Nephron (organoid): Measurements from ENCODE around the gene SHISAL1.

ENCODE experiments used
- H3K27ac Mint-ChIP-seq, 3 experiments: 2 replicates each; pipeline ENCODE4 v1.8.0; 2020; ENCODE audit warnings: mixed read lengths in 3 of 3, mild to moderate bottlenecking in 2 of 3, moderate library complexity in 1 of 3
- H3K27me3 Mint-ChIP-seq: 2 replicates; pipeline ENCODE4 v1.8.0; 2021; ENCODE audit warnings: low read depth, mild to moderate bottlenecking, moderate library complexity, mixed read lengths
- H3K36me3 Mint-ChIP-seq: 2 replicates; pipeline ENCODE4 v1.8.0; 2020; ENCODE audit warnings: low read depth, mixed read lengths
- H3K4me1 Mint-ChIP-seq: 2 replicates; pipeline ENCODE4 v1.8.0; 2020; ENCODE audit warnings: mixed read lengths
- H3K4me3 Mint-ChIP-seq, 3 experiments: 2 replicates each; pipeline ENCODE4 v1.8.0; 2020; ENCODE audit warnings: mild to moderate bottlenecking in 3 of 3, mixed read lengths in 3 of 3, moderate library complexity in 2 of 3
- H3K9me3 Mint-ChIP-seq: 2 replicates; pipeline ENCODE4 v1.8.0; 2020; ENCODE audit warnings: mixed read lengths
- TF ChIP-seq, protein P1 (sequence below), 3 experiments: fragments of 200-600 bp; sonication (generic); IDR thresholded peaks; one replicate each; pipeline ENCODE4 v1.5.0; 2021; ENCODE audit warnings: antibody characterized with exemption in 3 of 3; ENCODE audit not compliant: unreplicated experiment in 3 of 3

Gene SHISAL1

GRCh38 chr22:44341431-44342346, 28.9 kb upstream of the SHISAL1 start:
- peaks cover 35% of the 10 kb centered on the region for H3K27me3 Mint-ChIP-seq
- peaks cover 17% of the 10 kb centered on the region for H3K4me1 Mint-ChIP-seq
- no peaks in the 10 kb centered on the region for H3K36me3 Mint-ChIP-seq
- H3K9me3 Mint-ChIP-seq, result no peaks in the 10 kb centered on the region
- TF ChIP-seq, protein P1, sequence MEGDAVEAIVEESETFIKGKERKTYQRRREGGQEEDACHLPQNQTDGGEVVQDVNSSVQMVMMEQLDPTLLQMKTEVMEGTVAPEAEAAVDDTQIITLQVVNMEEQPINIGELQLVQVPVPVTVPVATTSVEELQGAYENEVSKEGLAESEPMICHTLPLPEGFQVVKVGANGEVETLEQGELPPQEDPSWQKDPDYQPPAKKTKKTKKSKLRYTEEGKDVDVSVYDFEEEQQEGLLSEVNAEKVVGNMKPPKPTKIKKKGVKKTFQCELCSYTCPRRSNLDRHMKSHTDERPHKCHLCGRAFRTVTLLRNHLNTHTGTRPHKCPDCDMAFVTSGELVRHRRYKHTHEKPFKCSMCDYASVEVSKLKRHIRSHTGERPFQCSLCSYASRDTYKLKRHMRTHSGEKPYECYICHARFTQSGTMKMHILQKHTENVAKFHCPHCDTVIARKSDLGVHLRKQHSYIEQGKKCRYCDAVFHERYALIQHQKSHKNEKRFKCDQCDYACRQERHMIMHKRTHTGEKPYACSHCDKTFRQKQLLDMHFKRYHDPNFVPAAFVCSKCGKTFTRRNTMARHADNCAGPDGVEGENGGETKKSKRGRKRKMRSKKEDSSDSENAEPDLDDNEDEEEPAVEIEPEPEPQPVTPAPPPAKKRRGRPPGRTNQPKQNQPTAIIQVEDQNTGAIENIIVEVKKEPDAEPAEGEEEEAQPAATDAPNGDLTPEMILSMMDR (IDR thresholded peaks at IDR 0.05; ENCODE audit: unreplicated experiment in 3 of 3), result no peak
- H3K27ac Mint-ChIP-seq, result peak overlapping the region; percentile 46 to 76 (median 75)
- no peak overlapping the region for H3K4me3 Mint-ChIP-seq

DNA sequence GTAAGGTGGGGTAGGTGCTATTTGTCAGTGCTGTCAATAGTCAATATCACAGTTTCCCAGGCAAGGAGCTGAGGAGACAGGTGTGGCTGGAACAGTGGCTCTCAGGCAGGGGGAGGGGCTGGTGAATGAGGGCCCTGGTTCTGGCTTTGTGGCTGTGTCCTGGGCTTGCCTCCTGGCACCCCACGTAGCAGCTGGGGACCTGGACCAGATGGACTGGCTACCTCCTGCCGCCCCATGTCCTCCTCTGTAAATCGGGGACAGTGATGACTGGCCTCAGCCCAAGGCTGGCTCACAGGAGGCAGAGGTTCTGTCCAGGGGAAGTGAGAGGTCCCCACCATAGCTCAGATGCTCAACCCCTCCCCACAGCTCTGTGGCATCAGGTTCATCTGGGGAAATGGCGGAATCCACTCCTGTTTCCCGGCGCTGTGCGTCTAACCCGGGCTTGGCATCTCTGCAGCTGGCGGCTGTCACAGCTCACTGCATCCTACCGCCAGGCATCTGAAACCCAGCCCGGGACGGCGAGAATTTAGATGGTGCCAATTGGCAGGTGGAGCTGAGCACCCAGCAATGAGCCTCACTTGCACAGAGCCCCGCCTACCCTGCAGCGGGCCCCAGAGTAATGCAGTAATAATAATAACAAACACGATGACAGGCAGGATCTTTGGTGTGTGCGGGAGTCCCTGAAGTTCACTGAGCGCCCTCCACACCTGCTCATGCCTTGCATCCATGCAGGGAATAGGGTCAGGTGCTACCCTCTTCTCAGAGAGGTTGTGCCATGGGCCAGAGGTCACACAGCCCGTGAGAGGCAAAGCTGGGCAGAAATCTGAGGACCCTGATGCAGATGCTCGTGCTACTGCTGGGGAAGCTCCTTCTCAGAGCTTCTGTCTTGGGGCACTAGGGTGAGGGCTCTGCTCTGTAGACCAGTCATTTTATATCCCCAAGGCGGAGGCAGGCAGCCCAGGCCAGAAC, 27.8 kb upstream of the SHISAL1 start:
- H3K4me1 Mint-ChIP-seq, result peaks cover 12% of the 10 kb centered on the region
- TF ChIP-seq, protein P1 (IDR thresholded peaks at IDR 0.05; ENCODE audit: unreplicated experiment in 3 of 3), result no peak
- H3K9me3 Mint-ChIP-seq, result no peaks in the 10 kb centered on the region
- no peaks in the 10 kb centered on the region for H3K36me3 Mint-ChIP-seq
- H3K27ac Mint-ChIP-seq, result no peak overlapping the region
- H3K27me3 Mint-ChIP-seq, result peaks cover 31% of the 10 kb centered on the region
- no peak overlapping the region for H3K4me3 Mint-ChIP-seq

GRCh38 chr22:44338906-44339305, 26.2 kb upstream of the SHISAL1 start:
- Mint-ChIP-seq H3K4me3 (no peak overlapping the region), H3K27me3 (peaks cover 22% of the 10 kb centered on the region), H3K9me3 (no peaks in the 10 kb centered on the region), H3K27ac (no peak overlapping the region), H3K4me1 (peaks cover 12% of the 10 kb centered on the region), H3K36me3 (no peaks in the 10 kb centered on the region)
- TF ChIP-seq, protein P1 (IDR thresholded peaks at IDR 0.05; ENCODE audit: unreplicated experiment in 3 of 3), result no peak

DNA sequence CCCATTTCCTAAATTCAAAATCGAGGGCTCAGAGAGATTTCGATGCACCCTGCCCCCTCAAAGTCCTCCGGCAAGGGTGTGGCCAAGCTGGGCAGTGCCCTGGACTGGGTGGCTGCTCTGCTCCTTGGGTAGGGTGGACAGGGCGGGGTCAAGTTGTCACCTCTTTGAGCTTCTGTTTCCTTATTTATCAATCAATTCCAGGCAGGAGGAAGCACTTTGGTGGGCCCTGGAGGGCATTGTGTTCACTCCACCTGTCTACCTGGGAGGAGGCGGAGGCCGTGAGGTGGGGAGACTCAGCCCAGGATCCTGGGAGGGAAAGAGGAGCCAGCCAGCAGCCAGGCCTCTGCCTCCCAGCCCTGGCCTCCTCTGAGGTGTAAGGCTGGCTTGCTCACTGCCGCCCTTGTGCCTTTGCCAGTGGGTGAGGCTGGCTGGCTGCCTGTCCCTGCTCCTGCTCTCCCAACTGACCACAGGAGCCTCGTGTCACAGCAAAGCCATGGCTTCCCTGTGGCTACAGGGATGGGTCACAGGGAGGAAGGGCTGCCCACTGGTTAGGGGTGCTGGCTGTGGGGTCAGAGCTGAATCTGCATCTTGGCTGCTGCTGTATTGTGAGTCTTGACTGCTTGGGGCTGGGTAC, 25.5 kb upstream of the SHISAL1 start:
- H3K4me1 Mint-ChIP-seq, result peaks cover 12% of the 10 kb centered on the region
- TF ChIP-seq, protein P1 (IDR thresholded peaks at IDR 0.05; ENCODE audit: unreplicated experiment in 3 of 3), result no peak
- peaks cover 20% of the 10 kb centered on the region for H3K27me3 Mint-ChIP-seq
- no peak overlapping the region for H3K27ac Mint-ChIP-seq
- H3K36me3 Mint-ChIP-seq, result no peaks in the 10 kb centered on the region
- no peak overlapping the region for H3K4me3 Mint-ChIP-seq
- no peaks in the 10 kb centered on the region for H3K9me3 Mint-ChIP-seq

DNA sequence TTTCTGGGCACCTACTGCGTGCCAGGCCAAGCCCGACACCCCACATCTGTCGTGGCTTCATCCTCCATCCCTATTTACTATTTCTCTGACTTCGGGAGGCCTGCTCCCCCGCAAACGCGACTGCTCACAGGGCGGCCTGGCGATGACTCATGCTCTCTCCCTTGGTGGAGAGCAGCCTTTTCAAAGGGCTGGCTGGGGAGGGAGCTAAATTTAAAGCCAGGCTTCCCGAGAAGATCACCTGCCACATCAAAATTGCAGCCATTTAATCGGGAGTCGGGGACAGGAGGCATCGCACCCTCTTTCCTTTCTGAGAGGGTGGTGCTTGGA, 24.9 kb upstream of the SHISAL1 start:
- Mint-ChIP-seq H3K9me3 (no peaks in the 10 kb centered on the region), H3K27ac (peak overlapping the region in 1 of 3 experiments; percentile 33), H3K4me1 (peaks cover 12% of the 10 kb centered on the region), H3K27me3 (peaks cover 23% of the 10 kb centered on the region), H3K4me3 (peak overlapping the region in 1 of 3 experiments; percentile 9), H3K36me3 (no peaks in the 10 kb centered on the region)
- TF ChIP-seq, protein P1 (IDR thresholded peaks at IDR 0.05; ENCODE audit: unreplicated experiment in 3 of 3), result no peak
